GM12878 (cell line): ENCODE measurements around the gene TAF4. TPM values are rescaled to one million over a fixed set of nuclear protein-coding genes. Genes with fewer than 3 reads are reported as not detected.

Experiments
- ATAC-seq: fragments of 200-7000 bp; cut with Tn5 transposase; 3 replicates; pipeline ENCODE4 v1.9.1; 2020; ENCODE audit warnings: mild to moderate bottlenecking, moderate library complexity
- BruUV-seq: library from RNA; stranded (reverse); fragments of 400-500 nt; replicated peaks from 2 replicates; lab custom pipeline; 2021; lab: Mats Ljungman, UMichigan
- CTCF ChIA-PET: fragments of 300-600 bp; sonication (Branson Sonifier 250); formaldehyde crosslinking; extraction: SDS; loops from one replicate; lab custom pipeline; 2021; ENCODE audit warnings: inconsistent platforms; lab: Yijun Ruan, JAX
- POLR2A ChIA-PET: fragments of 350-600 bp; formaldehyde crosslinking; extraction: SDS; loops from one replicate; lab custom pipeline; 2021; ENCODE audit warnings: inconsistent platforms; lab: Charles Lee
- RAD21 ChIA-PET: fragments of 300-600 bp; sonication (Branson Sonifier 250); formaldehyde crosslinking; loops from one replicate; lab custom pipeline; 2023; ENCODE audit warnings: antibody characterized with exemption; ENCODE audit not compliant: unreplicated experiment; lab: Charles Lee
- SMC1A ChIA-PET: fragments of 300-600 bp; sonication (Branson Sonifier 250); formaldehyde crosslinking; loops from one replicate; lab custom pipeline; 2023; ENCODE audit not compliant: unreplicated experiment, uncharacterized antibody; lab: Charles Lee
- DNase-seq: peaks from one replicate; pipeline ENCODE4 v3.0.0-alpha.2; 2011; ENCODE audit warnings: low read depth, low spot score
- FAIRE-seq: peaks from 3 replicates; lab custom pipeline; 2011; peaks lifted over from hg19 to GRCh38; lab: Jason Lieb, UNC
- H2AFZ ChIP-seq: 2 replicates; pipeline ENCODE4 v1.6.0; 2011; ENCODE audit warnings: low read depth, low read length, control low read depth; ENCODE audit not compliant: control insufficient read depth
- H3K27ac ChIP-seq: 2 replicates; pipeline ENCODE4 v1.5.1; 2011; ENCODE audit warnings: control low read depth; ENCODE audit not compliant: control insufficient read depth, insufficient read depth
- H3K27me3 ChIP-seq, 2 experiments: replicated peaks in 1 of 2; 2 replicates each; pipeline versions ENCODE4 v1.6.0 to v1.6.1; 2011; ENCODE audit warnings: low read length in 1 of 2; ENCODE audit not compliant: control insufficient read depth in 2 of 2, insufficient read depth in 2 of 2
- H3K36me3 ChIP-seq, 2 experiments: 2 replicates each; pipeline ENCODE4 v1.5.1; 2011; ENCODE audit warnings: low read length in 1 of 2; ENCODE audit not compliant: control insufficient read depth in 2 of 2, insufficient read depth in 2 of 2
- H3K4me1 ChIP-seq: 2 replicates; pipeline ENCODE4 v1.6.1; 2011; ENCODE audit warnings: mild to moderate bottlenecking, low read length, moderate library complexity, mixed read lengths; ENCODE audit not compliant: control insufficient read depth, insufficient read depth
- H3K4me2 ChIP-seq: 2 replicates; pipeline ENCODE4 v1.6.0; 2011; ENCODE audit warnings: control low read depth; ENCODE audit not compliant: control insufficient read depth, insufficient read depth
- H3K4me3 ChIP-seq: fragments of 200-600 bp; sonication (generic); 2 replicates; pipeline ENCODE4 v1.5.1; 2016
- H3K79me2 ChIP-seq: 2 replicates; pipeline ENCODE4 v1.6.0; 2011; ENCODE audit warnings: low read length; ENCODE audit not compliant: control insufficient read depth, insufficient read depth
- H3K9ac ChIP-seq: 2 replicates; pipeline ENCODE4 v1.8.0; 2011; ENCODE audit warnings: low read length, control low read depth, mixed read lengths; ENCODE audit not compliant: control insufficient read depth, insufficient read depth
- H3K9me3 ChIP-seq: replicated peaks from 3 replicates; pipeline ENCODE4 v1.5.1; 2011; ENCODE audit warnings: mild to moderate bottlenecking, low read length; ENCODE audit not compliant: control insufficient read depth, insufficient read depth
- H4K20me1 ChIP-seq: 2 replicates; pipeline ENCODE4 v1.6.0; 2011; ENCODE audit not compliant: control insufficient read depth, insufficient read depth
- CHD4 ChIP-seq: fragments of 200-600 bp; sonication (generic); IDR thresholded peaks from 2 replicates; pipeline ENCODE4 v1.6.1; 2016; ENCODE audit warnings: mild to moderate bottlenecking
- CUX1 ChIP-seq: IDR thresholded peaks from 2 replicates; pipeline ENCODE4 v1.6.1; 2012; ENCODE audit warnings: improper control_type of control experiment, low read depth, low read length; ENCODE audit not compliant: insufficient replicate concordance
- ETV6 ChIP-seq, 2 experiments: fragments of 450-650 bp in 1 of 2; IDR thresholded peaks in 1 of 2; conservative IDR thresholded peaks in 1 of 2; 2 replicates each; pipeline ENCODE4 v1.6.1; 2014; ENCODE audit warnings: antibody characterized with exemption in 1 of 2, borderline replicate concordance in 1 of 2, low read depth in 1 of 2, mild to moderate bottlenecking in 1 of 2, moderate library complexity in 1 of 2
- HDAC2 ChIP-seq: fragments of 200-600 bp; sonication (generic); IDR thresholded peaks from 2 replicates; pipeline ENCODE4 v1.6.1; 2017
- NFXL1 ChIP-seq: fragments of 450-650 bp; IDR thresholded peaks from 2 replicates; pipeline ENCODE4 v1.6.1; 2017; ENCODE audit warnings: antibody characterized with exemption, mild to moderate bottlenecking, borderline replicate concordance
- PKNOX1 ChIP-seq: fragments of 450-650 bp; IDR thresholded peaks from 2 replicates; pipeline ENCODE4 v1.6.1; 2016; ENCODE audit warnings: mild to moderate bottlenecking
- RAD21 ChIP-seq: IDR thresholded peaks from 2 replicates; pipeline ENCODE4 v1.6.1; 2011; ENCODE audit warnings: mild to moderate bottlenecking, low read depth, low read length, moderate library complexity; ENCODE audit not compliant: insufficient read depth
- SP1 ChIP-seq: IDR thresholded peaks from one replicate; pipeline ENCODE4 v1.6.1; 2011; ENCODE audit warnings: low read depth, low read length
- SPI1 ChIP-seq: IDR thresholded peaks from 2 replicates; pipeline ENCODE4 v1.6.1; 2011; ENCODE audit warnings: low read depth, mild to moderate bottlenecking, low read length, moderate library complexity, borderline replicate concordance; ENCODE audit not compliant: insufficient read depth
- SREBF1 ChIP-seq: IDR thresholded peaks from 2 replicates; pipeline ENCODE4 v1.6.1; 2012; ENCODE audit warnings: mild to moderate bottlenecking, low read length
- SREBF2 ChIP-seq: IDR thresholded peaks from 2 replicates; pipeline ENCODE4 v1.6.1; 2012; ENCODE audit warnings: mild to moderate bottlenecking, low read length
- SUZ12 ChIP-seq: fragments of 200-600 bp; sonication (generic); IDR thresholded peaks from one replicate; pipeline ENCODE4 v1.6.1; 2018; ENCODE audit warnings: antibody characterized with exemption, mild to moderate bottlenecking; ENCODE audit not compliant: unreplicated experiment
- ZNF274 ChIP-seq: IDR thresholded peaks from one replicate; pipeline ENCODE4 v1.8.0; 2011; ENCODE audit not compliant: insufficient read length, insufficient read depth
- ZNF384 ChIP-seq: IDR thresholded peaks from 2 replicates; pipeline ENCODE4 v1.6.1; 2012; ENCODE audit warnings: low read depth, mild to moderate bottlenecking, low read length, improper control_type of control experiment, borderline replicate concordance
- WGBS: methylation state at CpG from one replicate; pipeline ENCODE4 v1.1.6; 2016; ENCODE audit warnings: low lambda C conversion rate; ENCODE audit not compliant: insufficient replicate concordance, insufficient coverage; ENCODE audit errors: missing lambda C conversion rate; 5-methylcytosine and 5-hydroxymethylcytosine counted together
- in situ Hi-C: fragments of 300-500 bp; cut with MboI; formaldehyde crosslinking; loops from 9 replicates; pipeline ENCODE4 v1.14.3; 2018; ENCODE audit warnings: mixed read lengths
- intact Hi-C: fragments of 100-400 bp; cut with micrococcal nuclease; formaldehyde crosslinking; loops from one replicate; pipeline ENCODE4 v1.14.2; 2022; ENCODE audit not compliant: unreplicated experiment
- polyA plus RNA-seq, 11 experiments: library from polyadenylated mRNA; depleted of rRNA in 4 of 11; unstranded in 6 of 11; stranded (reverse) in 5 of 11; fragments of >200 nt; fragmentation: Nextera tagmentation in 4 of 11; fragmentation: Illumina TruSeq in 1 of 11; extraction: Ambion mirVana in 4 of 11; extraction: Trizol in 1 of 11; gene quantifications; 1 replicate in 1 of 11; 2 replicates in 10 of 11; pipeline versions ENCODE4 v1.2.1 to v1.2.3, GENCODE V29; 2011 to 2016; ENCODE audit warnings: inconsistent platforms in 2 of 11, missing spikeins in 2 of 11, low read depth in 1 of 11
- total RNA-seq, 4 experiments: library from RNA; depleted of rRNA in 3 of 4; stranded (reverse); fragments of >200 nt in 3 of 4; fragmentation: Illumina TruSeq in 1 of 4; extraction: Trizol in 1 of 4; gene quantifications; 2 replicates each; pipeline versions ENCODE4 v1.2.1 to v1.2.3, GENCODE V29; 2013 to 2021

The TAF4 gene
- total and polyA plus RNA-seq, 10 of the 15 experiments (the other 5 are each of a cell fraction or from before 2014, with no cell fraction given) = 0.39 to 16.9 (median 3.4) TPM

GRCh38 chr20:62029296-62029695, 36.4 kb downstream of the TAF4 start:
- Histone ChIP-seq H3K27me3 (no peaks in the 10 kb centered on the region), H3K36me3 (peaks cover 0 to 2% of the 10 kb centered on the region in 2 experiments; a peak in 2 of 4 replicates), H3K9ac (no peak overlapping the region), H4K20me1 (peaks cover 3% of the 10 kb centered on the region; the same call in 1 of the 2 replicates), H3K79me2 (peaks cover 26% of the 10 kb centered on the region), H2AFZ (no peak overlapping the region), H3K27ac (no peak overlapping the region), H3K9me3 (no peaks in the 10 kb centered on the region; the same call in 2 of the 3 replicates), H3K4me2 (no peak overlapping the region), H3K4me3 (no peak overlapping the region), H3K4me1 (peaks cover 22% of the 10 kb centered on the region)
- in situ Hi-C loops = no loop called here
- no TSS peak for BruUV-seq
- ChIA-PET CTCF (interaction anchor here (1.0 kb wide), 1 partner anchor 112 kb away, joined by 4 read pairs; no protein-coding TSS in a partner anchor), RAD21 (no interaction called here), POLR2A (no interaction called here), SMC1A (interaction anchor here (1.2 kb wide), 1 partner anchor 18 kb away, joined by 4 read pairs; no protein-coding TSS in a partner anchor)
- TF ChIP-seq CUX1 (no peak), SUZ12 (no peak), ZNF384 (no peak), SREBF1 (no peak), SPI1 (no peak), ZNF274 (no peak), SREBF2 (no peak), HDAC2 (no peak), RAD21 (no peak), ETV6 (conservative IDR thresholded peaks at IDR 0.05 in 1 of 2, IDR thresholded peaks at IDR 0.05 in 1 of 2; ENCODE audit: borderline replicate concordance in 1 of 2, low read depth in 1 of 2) (no peak), CHD4 (no peak), PKNOX1 (no peak), SP1 (no peak), NFXL1 (no peak)
- intact Hi-C loops = no loop called here
- WGBS = 91% methylated on average over 14 of the region's 15 CpGs
- ATAC-seq = no peak
- no peak for DNase-seq
- FAIRE-seq = no peak
